NCI-H2081 (cell line): ENCODE data around the gene ARMC2.
"Not testable (repeated sequence)": the region's sequence is repeated elsewhere in the genome, so short reads cannot be mapped to it uniquely, and the experiment has no call there.

Source experiments
- DNase-seq, 2 experiments: peaks; one replicate each; lab custom pipeline; 2025; lab: John Stamatoyannopoulos, UW

Gene ARMC2

DNA sequence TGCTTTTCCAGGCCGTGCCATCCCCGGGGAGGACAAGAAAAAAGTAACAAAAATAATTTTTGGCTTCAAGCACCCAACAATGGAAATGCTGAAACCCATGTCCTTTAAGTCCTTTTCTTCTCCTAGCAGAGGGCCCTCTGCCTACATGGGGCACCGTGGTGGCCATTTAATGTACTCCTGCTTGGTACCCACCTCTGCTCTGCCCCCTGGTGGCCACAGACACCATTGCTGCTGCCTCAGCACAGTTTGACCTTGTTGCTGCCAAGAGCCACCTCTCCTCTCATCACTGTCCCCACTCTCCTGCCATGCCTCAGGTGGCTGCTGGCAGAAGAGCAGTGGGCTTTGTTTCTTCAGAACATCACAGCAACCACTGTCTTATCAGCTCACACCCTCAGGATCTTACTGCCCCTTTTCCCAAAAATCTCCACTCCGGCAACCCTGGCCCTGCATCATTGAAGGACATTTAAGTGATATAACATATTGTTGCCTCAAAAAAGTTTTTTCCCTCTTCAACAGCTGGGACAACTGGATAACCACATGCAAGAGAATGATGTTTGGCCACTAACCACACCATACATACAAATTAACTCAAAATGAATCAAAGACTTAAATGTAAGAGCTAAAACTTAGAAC lies 12.9 kb upstream of the ARMC2 start:
- peak; percentile 27 to 33 for DNase-seq

DNA sequence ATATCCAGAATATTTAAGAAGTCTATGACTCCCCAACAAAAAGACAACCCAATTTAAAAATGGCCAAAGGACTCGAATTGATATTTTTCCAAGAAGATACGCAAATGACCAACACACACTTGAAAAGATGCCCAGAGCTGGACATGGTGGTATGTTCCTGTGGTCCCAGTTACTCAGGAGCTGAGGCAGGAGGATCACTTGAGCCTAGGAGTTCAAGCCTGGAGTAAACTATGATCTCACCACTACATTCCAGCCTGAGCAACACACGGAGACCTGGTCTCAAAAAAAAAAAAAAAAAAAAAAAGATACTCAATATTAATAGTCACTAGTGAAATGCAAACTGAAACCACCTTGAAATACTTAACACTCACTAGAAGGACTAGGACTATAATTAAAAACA lies 12.2 kb upstream of the ARMC2 start:
- no peak for DNase-seq

DNA sequence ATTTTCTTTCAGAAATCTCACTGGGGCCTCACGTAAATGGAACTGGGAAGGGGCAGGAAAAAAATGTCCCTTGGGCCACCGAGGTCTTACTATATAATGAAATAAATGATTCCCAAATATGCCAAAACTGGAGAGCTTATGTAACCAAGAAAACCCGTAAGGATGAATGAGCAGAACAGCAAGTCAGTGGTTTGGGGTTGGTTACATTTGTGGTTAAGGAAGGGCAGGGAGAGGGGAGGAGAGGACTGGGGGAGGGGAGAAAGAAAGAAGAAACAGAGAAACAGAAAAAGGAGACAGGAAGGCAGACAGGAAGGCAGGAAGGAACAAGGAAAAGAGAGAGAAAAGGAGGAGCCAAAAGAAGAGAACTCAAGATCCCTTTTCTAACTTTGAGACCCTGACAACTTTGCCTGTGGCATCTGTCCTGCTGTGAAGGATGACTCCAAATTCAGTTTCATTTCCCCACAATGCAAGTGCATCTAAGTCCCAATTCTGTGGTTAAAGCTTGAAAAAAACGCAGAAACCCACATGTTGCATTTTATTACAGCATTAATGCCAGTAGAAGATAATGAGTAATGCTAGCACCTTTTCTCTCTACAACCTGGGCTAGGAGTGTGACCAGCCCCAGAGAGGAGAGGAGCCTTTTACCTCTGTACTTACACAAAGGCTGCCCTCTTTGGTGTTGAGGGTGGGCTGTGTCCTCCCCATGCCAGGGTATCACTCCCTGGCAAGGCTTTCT lies 10.8 kb upstream of the ARMC2 start:
- DNase-seq = no peak

DNA sequence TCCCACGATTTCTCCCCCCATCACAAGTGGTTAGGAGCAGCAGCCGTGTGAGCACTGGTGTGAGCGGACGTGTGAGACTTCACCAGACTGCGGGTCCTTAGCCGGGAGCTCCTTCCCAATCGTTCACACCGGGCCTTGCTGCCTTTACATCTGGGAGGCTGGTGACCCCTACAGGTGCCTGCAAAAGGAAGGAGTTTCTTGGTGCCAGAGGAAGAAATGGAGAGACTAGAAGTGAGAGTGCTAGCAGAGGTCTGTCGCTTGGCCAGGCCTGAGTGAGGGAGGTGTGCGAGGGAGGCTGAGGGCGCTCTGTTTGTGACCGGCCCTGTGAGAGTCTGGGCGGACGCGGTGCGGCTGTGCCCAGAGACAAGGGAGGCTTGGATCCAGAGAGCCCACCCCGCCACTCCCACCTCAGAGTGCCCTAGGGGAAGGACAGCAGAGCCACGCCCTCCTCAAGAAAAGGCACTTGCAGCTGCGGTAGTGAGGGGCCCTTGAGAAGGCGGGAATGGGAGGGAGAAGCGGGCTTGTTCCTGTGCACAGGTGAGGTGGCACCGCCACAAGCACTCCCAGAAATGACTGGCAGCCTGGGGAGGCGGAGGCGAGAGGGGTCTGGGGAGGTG lies 10.0 kb upstream of the ARMC2 start:
- no peak for DNase-seq

DNA sequence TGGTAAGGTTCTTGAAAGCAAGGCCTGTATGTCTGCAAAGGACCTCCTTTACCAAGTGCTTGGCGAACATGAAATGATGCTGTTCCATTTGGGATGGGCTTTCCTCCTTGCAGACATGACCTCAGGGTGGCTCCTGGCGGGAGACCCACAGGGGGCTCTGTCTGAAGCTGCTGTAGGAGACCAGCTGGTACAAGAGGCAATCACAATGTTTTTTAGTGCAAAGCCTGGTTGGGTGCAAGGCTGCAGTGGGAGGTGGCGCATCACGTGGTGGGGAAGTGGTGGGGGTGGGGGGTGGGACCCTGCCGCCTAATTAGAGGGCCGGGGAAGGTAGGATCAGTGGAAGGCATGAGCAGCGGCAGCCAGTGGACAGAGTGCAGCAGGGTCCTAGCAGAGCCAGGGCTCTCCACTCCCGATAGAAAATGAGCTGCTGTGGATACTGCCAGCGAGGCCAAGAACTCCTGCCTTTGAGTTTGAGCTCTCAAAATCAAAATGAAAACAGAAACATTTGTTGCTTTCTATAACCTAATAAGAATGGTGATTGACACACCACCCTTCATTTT lies 9.1 kb upstream of the ARMC2 start:
- no peak for DNase-seq

DNA sequence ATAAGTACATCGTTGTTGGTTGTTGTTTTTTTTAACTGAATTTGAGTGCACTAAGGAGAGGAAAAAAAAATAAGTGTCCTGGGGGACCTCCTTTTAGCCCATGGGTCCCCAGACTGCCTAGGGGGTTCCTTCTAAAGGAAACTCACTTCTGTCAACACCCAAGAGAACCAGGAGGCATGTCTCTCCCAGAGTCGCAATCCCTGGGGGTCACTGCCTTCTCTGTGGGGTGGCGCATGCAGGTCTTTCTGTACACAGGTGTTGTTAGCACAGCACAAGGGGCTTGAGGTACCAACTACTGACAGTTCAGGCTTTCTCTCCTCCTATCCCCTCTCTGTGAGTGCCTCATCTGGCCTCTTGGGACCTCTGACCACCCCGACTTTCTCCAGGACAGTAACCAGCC lies 7.3 kb upstream of the ARMC2 start:
- no peak for DNase-seq

DNA sequence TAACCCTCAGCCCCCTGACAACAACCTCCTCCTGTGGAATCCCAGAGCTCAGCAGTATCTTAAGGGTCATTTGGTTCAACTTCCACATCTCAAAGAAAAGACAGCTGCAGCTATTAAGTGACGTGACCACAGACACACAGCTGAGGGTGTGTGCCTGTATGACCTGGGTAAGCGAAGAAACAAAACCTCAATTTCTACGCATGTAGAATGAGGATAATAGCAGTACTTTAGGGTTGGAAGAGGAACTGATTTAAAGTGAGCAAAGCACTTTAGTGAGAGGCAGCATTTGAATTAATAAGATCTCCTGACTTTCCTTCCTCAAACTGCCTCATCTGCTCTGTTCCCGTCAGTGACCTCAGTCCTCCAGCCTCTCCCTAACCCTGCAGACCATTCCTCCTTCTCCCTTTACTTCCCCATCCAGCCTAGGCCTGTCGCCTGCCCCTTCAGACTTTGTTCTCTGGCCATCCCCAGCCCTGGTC lies 6.8 kb upstream of the ARMC2 start:
- no peak for DNase-seq

DNA sequence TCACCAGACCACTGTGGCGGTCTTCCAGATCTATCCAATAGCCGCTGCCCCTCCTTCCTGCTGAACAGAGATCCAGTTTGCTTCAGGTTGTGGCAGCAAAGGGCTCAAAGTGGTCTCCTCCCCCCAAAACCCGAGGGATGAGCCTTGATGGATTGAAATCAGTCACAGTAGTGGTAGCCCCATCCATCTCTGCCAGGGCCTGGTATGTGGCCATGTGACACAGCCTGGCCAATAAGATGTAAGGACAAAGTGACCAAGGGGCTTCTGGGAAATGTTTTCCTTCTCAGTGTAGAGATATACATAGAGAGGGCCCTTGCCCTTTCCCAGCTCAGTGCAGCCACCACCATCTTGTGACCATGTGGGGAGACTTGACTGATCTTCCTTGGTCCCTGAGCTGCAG lies 4.1 kb upstream of the ARMC2 start:
- no peak for DNase-seq

DNA sequence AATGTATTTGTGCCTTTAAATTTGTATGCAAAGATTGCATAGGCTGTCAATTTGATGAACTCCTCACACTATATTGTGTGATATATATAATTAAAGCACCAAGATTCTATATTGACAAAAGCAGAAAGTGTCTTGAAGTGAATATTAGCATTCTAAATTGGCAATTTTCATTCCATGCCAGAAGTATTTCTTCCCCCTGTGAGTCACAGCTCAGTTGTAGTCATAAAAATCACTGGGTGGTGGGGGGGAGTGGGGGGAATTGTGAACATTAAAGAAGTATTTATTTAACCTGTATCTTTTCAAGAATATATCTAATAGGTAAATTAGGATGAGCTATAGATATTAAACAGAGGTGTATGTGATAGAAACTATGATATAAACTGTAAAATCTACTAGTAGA lies 3.1 kb upstream of the ARMC2 start:
- DNase-seq = no peak

DNA sequence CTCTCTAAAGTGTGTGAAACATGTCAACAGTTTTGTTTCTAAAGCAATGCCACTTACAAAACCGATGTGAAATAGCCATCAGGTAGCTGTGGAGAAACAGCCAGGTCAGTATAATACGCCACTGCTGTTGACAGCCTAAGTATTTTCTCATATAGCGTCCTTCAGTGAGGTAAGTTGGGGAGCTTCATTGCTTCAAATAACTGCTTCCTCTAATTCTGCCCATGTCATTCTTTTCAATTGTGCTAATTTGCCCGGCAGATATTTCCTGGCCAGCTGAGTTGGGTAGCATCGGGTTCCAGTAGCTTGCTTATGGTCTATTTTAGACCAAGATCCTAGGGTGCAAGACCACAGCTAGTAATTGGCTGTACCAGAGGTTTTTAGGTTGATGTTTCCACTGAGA lies 2.1 kb upstream of the ARMC2 start:
- DNase-seq = no peak

DNA sequence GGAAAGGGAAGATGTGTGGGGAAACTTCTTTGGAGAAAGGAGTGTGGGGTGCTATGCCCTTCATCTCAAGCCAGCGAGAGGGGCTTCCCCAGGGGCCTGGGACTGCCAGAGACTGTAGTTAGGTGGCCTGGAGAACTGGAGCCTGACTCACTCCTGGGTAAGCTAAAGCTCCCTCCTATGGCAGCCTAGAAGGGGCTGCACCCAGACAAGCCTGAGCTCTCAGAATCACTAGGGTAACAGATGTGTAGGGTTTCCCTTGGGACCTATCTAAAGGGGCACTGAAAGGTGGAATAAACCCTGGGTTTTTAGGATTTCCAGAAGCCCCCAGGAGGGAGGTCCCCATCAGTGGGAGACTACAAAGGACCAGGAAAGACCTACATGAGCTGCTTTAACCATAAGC lies 1.6 kb upstream of the ARMC2 start:
- DNase-seq = no peak

DNA sequence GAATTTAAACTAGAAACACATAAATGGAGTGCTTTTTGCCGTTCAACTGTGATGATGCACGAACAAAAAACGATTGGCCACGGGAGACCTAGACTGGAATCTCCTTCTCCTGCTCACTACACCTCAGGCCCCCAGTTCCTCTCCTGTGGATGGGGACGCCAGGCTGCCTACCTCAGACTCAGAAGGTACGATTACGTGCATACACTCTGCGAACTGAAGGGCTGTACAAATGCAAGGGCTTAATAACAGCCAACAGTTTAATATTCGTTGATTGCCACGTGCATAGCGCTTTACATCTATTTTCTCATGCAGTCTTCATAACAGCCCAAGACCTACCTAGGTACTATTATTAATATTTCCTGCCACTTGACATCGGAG lies 495 bp upstream of the ARMC2 start:
- DNase-seq = no peak

DNA sequence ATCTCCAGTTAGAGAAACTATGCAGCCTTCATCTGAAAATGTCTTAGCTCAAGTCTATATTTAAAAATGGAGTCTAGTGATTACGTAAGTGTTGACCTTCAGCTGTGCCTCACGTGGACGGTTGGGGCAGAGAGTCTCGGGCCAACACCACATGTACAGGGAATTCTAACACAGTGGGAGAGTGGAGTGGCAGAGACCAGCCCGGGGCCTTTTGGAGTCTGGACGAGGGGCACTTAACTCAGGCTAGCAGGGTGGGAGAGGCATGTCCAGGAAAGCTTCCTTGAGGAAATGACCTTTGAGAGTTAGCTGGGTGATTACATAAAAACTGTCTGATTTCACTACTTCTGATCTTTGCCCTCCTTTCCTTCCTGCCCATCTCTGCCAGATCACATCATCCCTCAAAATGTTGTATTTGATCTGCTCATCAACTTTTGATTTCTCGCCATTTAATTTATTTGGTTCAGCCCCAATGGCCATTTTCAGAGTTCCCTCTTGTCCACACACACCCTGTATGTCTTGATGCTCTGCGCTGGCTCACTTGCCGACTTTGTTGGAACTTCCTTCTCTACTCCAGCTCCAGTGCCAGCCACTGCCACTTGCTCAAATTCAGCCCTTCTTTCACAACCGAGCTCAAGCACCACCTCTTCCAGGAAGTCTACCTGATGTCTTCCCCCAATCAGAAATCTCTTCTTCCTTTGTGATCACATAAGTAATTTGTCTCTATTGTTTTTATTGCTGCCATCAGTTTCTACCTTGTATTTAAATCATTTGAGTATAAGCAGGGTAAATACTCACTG lies 2.6 kb downstream of the ARMC2 start:
- no peak for DNase-seq

DNA sequence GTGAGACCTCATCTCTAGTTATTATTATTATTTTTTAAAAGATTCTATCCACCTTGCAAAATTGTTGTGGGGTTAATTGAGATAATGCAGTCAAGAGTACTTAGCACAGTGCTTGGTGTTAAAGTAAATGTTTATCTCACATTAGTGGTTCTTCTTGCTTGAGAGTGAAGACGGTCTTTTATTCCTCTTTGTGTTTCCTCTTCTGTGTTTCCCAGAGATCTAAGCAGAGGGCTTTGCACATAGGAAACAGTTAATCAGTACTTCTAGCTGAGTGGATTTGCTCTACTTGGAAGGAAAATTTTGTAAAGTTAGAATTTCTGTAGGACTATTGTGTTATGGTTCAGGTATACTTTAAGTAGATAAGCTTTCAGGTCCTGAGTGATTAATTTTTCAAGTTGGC lies 3.5 kb downstream of the ARMC2 start:
- DNase-seq = no peak

DNA sequence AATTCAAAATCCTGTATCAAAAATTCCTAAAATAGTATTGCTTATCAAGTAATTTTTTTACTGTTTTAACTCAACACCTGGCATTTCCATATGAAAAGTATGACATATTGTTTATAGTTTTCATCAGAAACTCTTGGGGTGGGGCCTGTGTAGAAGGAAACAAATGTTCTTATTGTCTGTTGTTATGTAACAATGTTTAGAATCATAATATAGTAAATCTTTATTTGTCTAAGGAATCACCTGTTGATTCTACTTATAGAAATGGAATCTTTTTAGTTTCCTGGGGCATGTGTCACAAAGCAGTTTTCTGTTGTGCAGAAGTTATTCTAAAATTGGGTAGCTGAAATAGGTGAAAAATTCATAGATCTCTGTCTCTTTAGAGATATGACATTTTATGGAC lies 4.9 kb downstream of the ARMC2 start:
- DNase-seq = no peak

DNA sequence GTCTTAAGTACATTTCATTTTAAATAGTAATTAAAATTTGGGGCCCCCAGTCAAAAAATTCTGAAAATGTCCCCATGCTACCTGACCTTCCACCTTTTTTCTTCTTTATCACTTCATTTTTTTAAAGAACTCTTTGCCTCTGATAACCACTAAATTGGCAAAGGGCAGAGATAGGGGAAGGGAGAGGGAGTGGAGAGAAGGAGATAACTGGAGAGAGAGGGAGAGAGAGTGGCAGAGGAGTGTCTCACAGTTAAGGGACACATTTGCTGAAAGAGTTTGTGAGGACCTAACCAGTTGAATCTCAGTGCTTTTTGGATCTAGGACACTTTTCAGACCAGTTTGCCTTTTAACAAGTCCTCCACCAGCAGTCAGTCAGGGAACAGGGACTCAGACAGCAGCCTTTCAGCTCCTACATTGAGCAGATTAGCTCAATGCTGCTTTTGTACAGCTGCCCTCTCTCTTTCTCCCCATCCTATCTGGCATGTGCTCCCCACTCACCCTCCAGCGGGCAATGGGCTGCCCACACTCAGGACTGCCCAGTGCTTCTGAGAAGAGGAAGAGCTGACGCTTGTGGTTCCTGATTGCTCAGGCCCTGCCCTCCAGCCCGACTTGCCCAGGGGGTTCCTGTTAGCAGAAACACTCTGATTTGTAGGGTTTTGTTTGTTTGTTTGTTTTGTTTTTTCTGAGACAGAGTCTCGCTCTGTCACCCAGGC lies 14.4 kb downstream of the ARMC2 start:
- DNase-seq = no peak

DNA sequence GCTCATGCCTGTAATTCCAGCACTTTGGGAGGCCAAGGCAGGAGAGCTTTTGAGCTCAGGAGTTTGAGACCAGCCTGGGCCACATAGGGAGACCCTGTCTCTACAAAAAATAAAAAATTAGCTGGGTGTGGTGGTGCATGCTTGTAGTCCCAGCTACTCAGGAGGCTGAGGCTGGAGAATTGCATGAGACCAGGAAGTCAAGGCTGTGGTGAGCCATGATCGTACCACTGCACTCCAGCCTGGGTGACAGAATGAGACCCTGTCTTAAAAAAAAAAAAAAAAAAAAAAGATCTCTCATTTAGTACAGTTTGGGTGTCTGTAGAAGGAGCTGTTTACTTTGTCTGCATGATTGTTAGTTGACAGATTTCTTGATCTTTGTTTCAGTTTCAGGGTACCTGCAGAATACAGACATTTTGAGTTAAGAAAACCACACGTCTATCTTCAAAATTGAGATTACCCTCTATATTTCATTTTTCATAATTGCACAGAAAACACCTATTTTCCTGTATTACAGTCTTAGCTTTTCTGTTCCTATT lies 17.6 kb downstream of the ARMC2 start:
- not testable (repeated sequence) for DNase-seq

DNA sequence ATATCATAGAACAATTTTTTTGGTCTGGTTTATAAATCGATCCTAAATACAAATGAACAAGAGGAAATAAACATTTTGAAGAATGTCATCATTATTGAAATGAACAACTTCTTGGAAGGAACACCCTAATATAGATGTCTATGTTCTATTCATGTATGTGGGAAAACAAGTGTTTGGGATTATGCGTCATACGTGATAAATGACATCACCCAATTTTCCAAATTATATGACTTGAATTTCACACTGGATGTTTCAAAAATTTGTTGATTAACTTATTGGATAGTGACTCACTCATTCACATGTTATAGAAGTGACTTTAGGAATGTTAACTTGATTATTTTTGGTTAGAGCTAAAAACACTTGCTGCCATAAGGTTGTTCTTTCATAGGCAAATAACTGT lies 18.6 kb downstream of the ARMC2 start:
- no peak for DNase-seq

DNA sequence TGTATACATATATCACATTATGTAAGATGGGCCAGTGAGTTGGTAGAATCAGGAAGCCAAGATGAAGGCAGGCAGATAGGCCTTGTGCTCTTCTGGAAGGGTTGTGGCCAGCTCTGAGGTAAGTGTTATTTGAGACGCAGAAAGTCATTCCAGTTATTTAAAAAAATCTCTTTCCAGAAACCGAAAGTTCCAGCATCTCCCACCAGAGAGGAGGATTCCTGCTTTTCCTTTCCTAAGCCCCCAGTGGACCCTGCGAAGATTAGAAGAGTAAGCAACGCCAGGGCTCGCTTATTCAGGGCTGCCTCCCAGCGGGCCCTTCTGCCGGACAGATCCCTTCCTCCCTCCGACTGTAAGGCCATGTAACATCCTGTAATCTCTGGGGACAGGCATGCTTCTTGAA lies 20.4 kb downstream of the ARMC2 start:
- DNase-seq = no peak

DNA sequence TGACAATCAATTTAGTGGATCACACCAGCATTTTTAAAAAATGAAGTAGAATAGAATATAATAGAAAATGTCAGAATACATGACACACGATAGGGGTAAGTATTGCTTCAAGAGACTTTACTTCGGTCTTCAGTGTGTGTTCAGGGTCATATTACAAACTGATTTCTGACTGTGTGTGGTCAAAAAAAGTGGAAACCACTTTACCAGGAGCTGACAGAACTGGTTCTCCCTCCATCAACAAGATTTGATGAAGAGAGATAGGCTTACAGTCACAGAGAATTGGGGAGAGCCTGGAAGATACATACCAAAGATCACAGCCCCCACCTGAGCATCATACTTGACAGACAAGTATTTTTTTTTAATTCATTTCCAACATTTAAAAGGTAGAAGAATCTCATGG lies 21.7 kb downstream of the ARMC2 start:
- no peak for DNase-seq

DNA sequence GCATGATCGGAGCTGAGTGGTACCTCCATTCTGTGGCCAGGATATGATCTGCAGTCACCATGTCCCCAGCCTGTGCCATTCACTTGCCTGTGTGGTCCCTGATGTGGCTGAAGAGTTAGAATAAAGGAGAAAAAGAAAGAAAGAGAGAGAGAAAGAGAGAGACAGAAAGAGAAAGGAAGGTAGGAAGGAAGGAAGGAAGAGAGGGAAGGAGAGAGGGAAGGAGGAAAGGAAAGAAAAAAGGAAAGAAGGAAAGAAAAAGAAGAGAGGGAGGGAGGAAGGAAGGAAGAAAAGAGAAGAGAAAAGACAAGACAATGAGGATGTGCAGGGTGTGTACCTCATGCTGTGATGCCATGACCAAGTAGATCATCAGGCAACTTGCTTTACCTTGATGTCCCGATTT lies 22.1 kb downstream of the ARMC2 start:
- no peak for DNase-seq
